Stimulated activated naive CD4-positive, alpha-beta T cell (primary cell): Measurements from ENCODE around the gene NRG2.

Source experiments
- DNase-seq, 6 experiments: peaks; one replicate each; lab custom pipeline; 2025; lab: John Stamatoyannopoulos, UW

NRG2 gene

GRCh38 chr5:139946440-139946839 is 96.7 kb downstream of the NRG2 start:
- DNase-seq: no peak

GRCh38 chr5:139946006-139946405 is 97.1 kb downstream of the NRG2 start:
- no peak for DNase-seq

- DNase-seq: no peak
Observed at GRCh38 chr5:139942243-139942642, 100.9 kb downstream of the NRG2 start.

GRCh38 chr5:139930406-139930805 is 112.7 kb downstream of the NRG2 start:
- no peak for DNase-seq

- DNase-seq: no peak
Observed at GRCh38 chr5:139926797-139927503, 116.1 kb downstream of the NRG2 start.

GRCh38 chr5:139925650-139926640 is 117.2 kb downstream of the NRG2 start:
- no peak for DNase-seq

GRCh38 chr5:139925216-139925562 is 117.9 kb downstream of the NRG2 start:
- DNase-seq: no peak

GRCh38 chr5:139924294-139925215 is 118.5 kb downstream of the NRG2 start:
- DNase-seq: no peak

GRCh38 chr5:139919308-139919707 is 123.8 kb downstream of the NRG2 start:
- no peak for DNase-seq

GRCh38 chr5:139915834-139916233 is 127.3 kb downstream of the NRG2 start:
- DNase-seq: no peak

- DNase-seq: no peak
Observed at GRCh38 chr5:139915266-139915665, 127.8 kb downstream of the NRG2 start.

GRCh38 chr5:139914218-139914807 is 128.8 kb downstream of the NRG2 start:
- no peak for DNase-seq

GRCh38 chr5:139912804-139913203 is 130.3 kb downstream of the NRG2 start:
- no peak for DNase-seq

- no peak for DNase-seq
Observed at GRCh38 chr5:139912158-139912557, 130.9 kb downstream of the NRG2 start.

GRCh38 chr5:139911425-139912120 is 131.5 kb downstream of the NRG2 start:
- DNase-seq: no peak

- no peak for DNase-seq
Observed at GRCh38 chr5:139910901-139911300, 132.2 kb downstream of the NRG2 start.

GRCh38 chr5:139910036-139910435 is 133.1 kb downstream of the NRG2 start:
- no peak for DNase-seq

- DNase-seq: no peak
Observed at GRCh38 chr5:139908749-139909148, 134.3 kb downstream of the NRG2 start.

GRCh38 chr5:139906661-139907060 is 136.4 kb downstream of the NRG2 start:
- no peak for DNase-seq

- no peak for DNase-seq
Observed at GRCh38 chr5:139904816-139905661, 138.1 kb downstream of the NRG2 start.
